GM21786 (cell line): ENCODE measurements around the gene PIK3R1.
A peak's percentile ranks its signal among the peaks of the same experiment; 100 is the strongest.
"Not testable (repeated sequence)": the region's sequence is repeated elsewhere in the genome, so short reads cannot be mapped to it uniquely, and the experiment has no call there.

Source experiments
- ATAC-seq: cut with Tn5 transposase; IDR thresholded peaks from one replicate; pipeline ENCODE4 v1.9.1; 2021; ENCODE audit not compliant: unreplicated experiment

Gene PIK3R1

GRCh38 chr5:68225188-68225910 lies 9.8 kb downstream of the PIK3R1 start:
- ATAC-seq, result no peak

- ATAC-seq, result no peak
These were observed 10.5 kb downstream of the PIK3R1 start for GRCh38 chr5:68225911-68226545.

- no peak for ATAC-seq
These were observed 11.1 kb downstream of the PIK3R1 start for GRCh38 chr5:68226546-68227073.

GRCh38 chr5:68227532-68228160 lies 12.1 kb downstream of the PIK3R1 start:
- no peak for ATAC-seq

- no peak for ATAC-seq
These were observed 13.9 kb downstream of the PIK3R1 start for GRCh38 chr5:68229416-68229815.

- no peak for ATAC-seq
These were observed 14.7 kb downstream of the PIK3R1 start for GRCh38 chr5:68230285-68230684.

- ATAC-seq, result no peak
These were observed 16.0 kb downstream of the PIK3R1 start for GRCh38 chr5:68231414-68232076.

GRCh38 chr5:68232277-68232676 lies 16.7 kb downstream of the PIK3R1 start:
- ATAC-seq, result no peak

GRCh38 chr5:68233075-68233474 lies 17.5 kb downstream of the PIK3R1 start:
- ATAC-seq, result no peak

GRCh38 chr5:68235229-68235628 lies 19.7 kb downstream of the PIK3R1 start:
- ATAC-seq, result not testable (repeated sequence)

- no peak for ATAC-seq
These were observed 22.2 kb downstream of the PIK3R1 start for GRCh38 chr5:68237715-68238114.

GRCh38 chr5:68239487-68239886 lies 23.9 kb downstream of the PIK3R1 start:
- peak; percentile 81 for ATAC-seq

- peak; percentile 66 for ATAC-seq
These were observed 24.6 kb downstream of the PIK3R1 start for GRCh38 chr5:68240202-68240601.

- no peak for ATAC-seq
These were observed 25.2 kb downstream of the PIK3R1 start for GRCh38 chr5:68240771-68241170.

- ATAC-seq, result no peak
These were observed 27.2 kb downstream of the PIK3R1 start for GRCh38 chr5:68242743-68243142.

GRCh38 chr5:68243251-68243650 lies 27.7 kb downstream of the PIK3R1 start:
- no peak for ATAC-seq

- ATAC-seq, result no peak
These were observed 28.1 kb downstream of the PIK3R1 start for GRCh38 chr5:68243681-68244080.

GRCh38 chr5:68245319-68245718 lies 29.8 kb downstream of the PIK3R1 start:
- ATAC-seq, result no peak

GRCh38 chr5:68246802-68247201 lies 31.2 kb downstream of the PIK3R1 start:
- ATAC-seq, result no peak

GRCh38 chr5:68247627-68248026 lies 32.1 kb downstream of the PIK3R1 start:
- ATAC-seq, result no peak

GRCh38 chr5:68248896-68249295 lies 33.3 kb downstream of the PIK3R1 start:
- ATAC-seq, result no peak
